IMR-90 (cell line): ENCODE results near the gene MTMR4.

ENCODE experiments used
- BHLHE40 ChIP-seq: fragments of 150-350 bp; IDR thresholded peaks from 2 replicates; pipeline ENCODE4 v1.6.1; 2016; ENCODE audit warnings: mild to moderate bottlenecking, low read depth, low read length
- MAFK ChIP-seq: IDR thresholded peaks from 2 replicates; pipeline ENCODE4 v1.6.1; 2012; ENCODE audit warnings: low read depth, low read length, improper control_type of control experiment
- POLR2A ChIP-seq: IDR thresholded peaks from 2 replicates; pipeline ENCODE4 v1.6.1; 2012; ENCODE audit warnings: mild to moderate bottlenecking, low read depth, low read length
- RFX5 ChIP-seq: IDR thresholded peaks from 2 replicates; pipeline ENCODE4 v1.8.0; 2012; ENCODE audit warnings: low read depth, mild to moderate bottlenecking, low read length, moderate library complexity
- TF ChIP-seq, protein P1 (sequence below): conservative IDR thresholded peaks from 2 replicates; pipeline ENCODE4 v1.5.1; 2012; ENCODE audit warnings: mild to moderate bottlenecking, low read depth, low read length, improper control_type of control experiment

- TF ChIP-seq RFX5 = no peak
- TF ChIP-seq, protein P1, sequence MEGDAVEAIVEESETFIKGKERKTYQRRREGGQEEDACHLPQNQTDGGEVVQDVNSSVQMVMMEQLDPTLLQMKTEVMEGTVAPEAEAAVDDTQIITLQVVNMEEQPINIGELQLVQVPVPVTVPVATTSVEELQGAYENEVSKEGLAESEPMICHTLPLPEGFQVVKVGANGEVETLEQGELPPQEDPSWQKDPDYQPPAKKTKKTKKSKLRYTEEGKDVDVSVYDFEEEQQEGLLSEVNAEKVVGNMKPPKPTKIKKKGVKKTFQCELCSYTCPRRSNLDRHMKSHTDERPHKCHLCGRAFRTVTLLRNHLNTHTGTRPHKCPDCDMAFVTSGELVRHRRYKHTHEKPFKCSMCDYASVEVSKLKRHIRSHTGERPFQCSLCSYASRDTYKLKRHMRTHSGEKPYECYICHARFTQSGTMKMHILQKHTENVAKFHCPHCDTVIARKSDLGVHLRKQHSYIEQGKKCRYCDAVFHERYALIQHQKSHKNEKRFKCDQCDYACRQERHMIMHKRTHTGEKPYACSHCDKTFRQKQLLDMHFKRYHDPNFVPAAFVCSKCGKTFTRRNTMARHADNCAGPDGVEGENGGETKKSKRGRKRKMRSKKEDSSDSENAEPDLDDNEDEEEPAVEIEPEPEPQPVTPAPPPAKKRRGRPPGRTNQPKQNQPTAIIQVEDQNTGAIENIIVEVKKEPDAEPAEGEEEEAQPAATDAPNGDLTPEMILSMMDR = no peak
- TF ChIP-seq MAFK = no peak
- no peak for TF ChIP-seq BHLHE40
- TF ChIP-seq POLR2A = no peak
Measured at GRCh38 chr17:58508341-58509067, 5.9 kb downstream of the MTMR4 start.
